ENCODE data around the gene VCAN.

VCAN gene

GRCh38 chr5:83576341-83576740, 104.8 kb downstream of the VCAN start:
- no peak for DNase-seq

GRCh38 chr5:83577036-83577636, 105.6 kb downstream of the VCAN start:
- no peak for DNase-seq

GRCh38 chr5:83583859-83584258, 112.3 kb downstream of the VCAN start:
- no peak for DNase-seq

GRCh38 chr5:83586874-83587776, 115.6 kb downstream of the VCAN start:
- DNase-seq, result no peak

- DNase-seq, result no peak
These were observed 118.2 kb downstream of the VCAN start for GRCh38 chr5:83589786-83590185.

- DNase-seq, result no peak
These were observed 119.4 kb downstream of the VCAN start for GRCh38 chr5:83590966-83591365.

- no peak for DNase-seq
These were observed 123.7 kb downstream of the VCAN start for GRCh38 chr5:83595217-83595616.

GRCh38 chr5:83608122-83608521, 136.6 kb downstream of the VCAN start:
- DNase-seq, result no peak

- DNase-seq, result no peak
These were observed 143.3 kb downstream of the VCAN start for GRCh38 chr5:83614841-83615240.

- DNase-seq, result no peak
These were observed 156.8 kb downstream of the VCAN start for GRCh38 chr5:83628360-83628759.

Measured in activated CD8-positive, alpha-beta memory T cell treated with anti-CD3 and anti-CD28 coated beads, Interleukin-2, amount 50 U/mL, for 48 hours (primary cell).